Neural cell (in vitro differentiated cells): ENCODE results near the gene SPOCK3. TPM values are rescaled to one million over a fixed set of nuclear protein-coding genes. Genes with fewer than 3 reads are reported as not detected.

Source experiments
- H2AFZ ChIP-seq: fragments of 200-600, 300-800 bp; sonication (generic), shearing (Covaris generic); 2 replicates; pipeline ENCODE4 v1.6.0; 2014; ENCODE audit warnings: low read depth, mild to moderate bottlenecking, antibody characterized with exemption, low read length, moderate library complexity
- H3F3A ChIP-seq: fragments of 200-600 bp; shearing (Covaris generic); 2 replicates; pipeline ENCODE4 v1.6.1; 2016; ENCODE audit warnings: mild to moderate bottlenecking, moderate library complexity, mixed read lengths, antibody characterized with exemption, low read length; ENCODE audit not compliant: insufficient read depth, poor library complexity, severe bottlenecking
- H3K27ac ChIP-seq: fragments of 200-600, 300-800 bp; sonication (generic), shearing (Covaris generic); 2 replicates; pipeline ENCODE4 v1.5.1; 2014; ENCODE audit warnings: mild to moderate bottlenecking, low read length, moderate library complexity
- H3K27me3 ChIP-seq: fragments of 300-800, 200-600 bp; sonication (generic), shearing (Covaris generic); 2 replicates; pipeline ENCODE4 v1.6.0; 2014; ENCODE audit warnings: mild to moderate bottlenecking, low read depth, low read length, moderate library complexity; ENCODE audit not compliant: insufficient read depth
- H3K36me3 ChIP-seq: fragments of 300-800, 200-600 bp; sonication (generic), shearing (Covaris generic); 2 replicates; pipeline ENCODE4 v1.5.1; 2014; ENCODE audit warnings: mild to moderate bottlenecking, antibody characterized with exemption, low read length, moderate library complexity; ENCODE audit not compliant: insufficient read depth
- H3K4me2 ChIP-seq: fragments of 300-800, 200-600 bp; sonication (generic), shearing (Covaris generic); 2 replicates; pipeline ENCODE4 v1.6.0; 2014; ENCODE audit warnings: mild to moderate bottlenecking, low read length
- H3K4me3 ChIP-seq: fragments of 300-800, 200-600 bp; sonication (generic), shearing (Covaris generic); 2 replicates; pipeline ENCODE4 v1.5.1; 2014; ENCODE audit warnings: mild to moderate bottlenecking, low read length, moderate library complexity
- H3K79me2 ChIP-seq: fragments of 200-600 bp; shearing (Covaris generic); replicated peaks from 2 replicates; pipeline ENCODE4 v1.6.0; 2014; ENCODE audit warnings: mild to moderate bottlenecking, low read length, moderate library complexity; ENCODE audit not compliant: insufficient read depth
- H3K9ac ChIP-seq: fragments of 300-800, 200-600 bp; sonication (generic), shearing (Covaris generic); 2 replicates; pipeline ENCODE4 v1.6.1; 2016; ENCODE audit warnings: mild to moderate bottlenecking, low read length, mixed read lengths
- H3K9me2 ChIP-seq: fragments of 200-600 bp; shearing (Covaris generic); 2 replicates; pipeline ENCODE4 v1.6.1; 2016; ENCODE audit warnings: mild to moderate bottlenecking, low read length, mixed read lengths; ENCODE audit not compliant: insufficient read depth
- H3K9me3 ChIP-seq: fragments of 200-600, 300-800 bp; sonication (generic), shearing (Covaris generic); 2 replicates; pipeline ENCODE4 v1.6.1; 2016; ENCODE audit warnings: mild to moderate bottlenecking, mixed run types, low read length, moderate library complexity, mixed read lengths
- H4K20me1 ChIP-seq: fragments of 200-600 bp; shearing (Covaris generic); 2 replicates; pipeline ENCODE4 v1.6.1; 2016; ENCODE audit warnings: mild to moderate bottlenecking, mixed run types; ENCODE audit not compliant: insufficient read depth
- CTCF ChIP-seq: fragments of 450-650 bp; IDR thresholded peaks from 2 replicates; pipeline ENCODE4 v1.5.1; 2014; ENCODE audit warnings: antibody characterized with exemption, mild to moderate bottlenecking, moderate library complexity; ENCODE audit not compliant: poor library complexity, severe bottlenecking
- EP300 ChIP-seq: fragments of 450-650 bp; conservative IDR thresholded peaks from 2 replicates; pipeline ENCODE4 v1.6.1; 2014; ENCODE audit warnings: antibody characterized with exemption, mild to moderate bottlenecking, moderate library complexity; ENCODE audit not compliant: poor library complexity, severe bottlenecking
- EZH2 ChIP-seq: fragments of 200-600, 300-800 bp; shearing (Covaris generic), sonication (generic); IDR thresholded peaks from 2 replicates; pipeline ENCODE4 v1.6.1; 2014; ENCODE audit warnings: antibody characterized with exemption, low read length, borderline replicate concordance, mild to moderate bottlenecking; ENCODE audit not compliant: insufficient read depth, poor library complexity, severe bottlenecking
- MXI1 ChIP-seq: fragments of 450-650 bp; conservative IDR thresholded peaks from 2 replicates; pipeline ENCODE4 v1.6.1; 2014; ENCODE audit warnings: antibody characterized with exemption, mild to moderate bottlenecking; ENCODE audit not compliant: poor library complexity, severe bottlenecking
- POLR2AphosphoS5 ChIP-seq: IDR thresholded peaks from 2 replicates; pipeline ENCODE4 v1.6.1; 2012
- RAD21 ChIP-seq: fragments of 450-650 bp; conservative IDR thresholded peaks from 2 replicates; pipeline ENCODE4 v1.6.1; 2014; ENCODE audit warnings: antibody characterized with exemption, mild to moderate bottlenecking, moderate library complexity
- REST ChIP-seq: IDR thresholded peaks from 2 replicates; pipeline ENCODE4 v1.6.1; 2012; ENCODE audit warnings: borderline replicate concordance
- SMC3 ChIP-seq: fragments of 450-650 bp; conservative IDR thresholded peaks from 2 replicates; pipeline ENCODE4 v1.6.1; 2014; ENCODE audit warnings: antibody characterized with exemption, mild to moderate bottlenecking, moderate library complexity; ENCODE audit not compliant: poor library complexity
- TAF1 ChIP-seq: IDR thresholded peaks from 2 replicates; pipeline ENCODE4 v1.6.1; 2012; ENCODE audit warnings: low read depth
- polyA plus RNA-seq: library from polyadenylated mRNA; depleted of rRNA; stranded (reverse); fragments of >200 nt; gene quantifications from 2 replicates; pipeline ENCODE4 v1.2.3, GENCODE V29; 2014

SPOCK3 gene
- polyA plus RNA-seq, 1 donor from 2014 or later = 7.9 TPM

GRCh38 chr4:167034983-167035382, 199.3 kb downstream of the SPOCK3 start:
- H3K9me3 ChIP-seq = no peaks in the 10 kb centered on the region
- no peak overlapping the region for H3K4me2 ChIP-seq
- no peaks in the 10 kb centered on the region for H3K27me3 ChIP-seq
- H3K36me3 ChIP-seq = no peaks in the 10 kb centered on the region
- H3K27ac ChIP-seq = no peak overlapping the region
- H3K9ac ChIP-seq = no peak overlapping the region
- H4K20me1 ChIP-seq = no peaks in the 10 kb centered on the region
- no peak overlapping the region for H2AFZ ChIP-seq
- no peak overlapping the region for H3K4me3 ChIP-seq
- H3K9me2 ChIP-seq = no peaks in the 10 kb centered on the region
- TF ChIP-seq TAF1 (no peak), POLR2AphosphoS5 (no peak), EZH2 (no peak), EP300 (no peak), SMC3 (no peak), MXI1 (no peak), CTCF (no peak), REST (no peak), RAD21 (no peak)
- no peaks in the 10 kb centered on the region for H3F3A ChIP-seq
- no peaks in the 10 kb centered on the region for H3K79me2 ChIP-seq

GRCh38 chr4:167032871-167033270, 201.4 kb downstream of the SPOCK3 start:
- Histone ChIP-seq H3K79me2 (no peaks in the 10 kb centered on the region), H4K20me1 (no peaks in the 10 kb centered on the region), H3K4me3 (no peak overlapping the region), H3F3A (no peaks in the 10 kb centered on the region), H2AFZ (no peak overlapping the region), H3K27ac (no peak overlapping the region), H3K4me2 (no peak overlapping the region), H3K27me3 (no peaks in the 10 kb centered on the region), H3K9ac (no peak overlapping the region), H3K9me3 (no peaks in the 10 kb centered on the region), H3K9me2 (no peaks in the 10 kb centered on the region), H3K36me3 (no peaks in the 10 kb centered on the region)
- TF ChIP-seq SMC3 (no peak), MXI1 (no peak), CTCF (no peak), EZH2 (no peak), RAD21 (no peak), EP300 (no peak), REST (no peak), POLR2AphosphoS5 (no peak), TAF1 (no peak)
